K562 (cell line): ENCODE results near the gene ZNF200. TPM values are rescaled to one million over a fixed set of nuclear protein-coding genes. Genes with fewer than 3 reads are reported as not detected.

Experiments used
- CXXC5 ChIP-seq: fragments of 250-450 bp; sonication (Bioruptor Pico); IDR thresholded peaks from 2 replicates; pipeline ENCODE4 v1.8.0; 2022; ENCODE audit warnings: inconsistent platforms, mild to moderate bottlenecking, moderate library complexity
- FOXJ2 ChIP-seq: fragments of 200-800 bp; sonication (Bioruptor generic); IDR thresholded peaks from 2 replicates; pipeline ENCODE4 v1.6.1; 2016; ENCODE audit warnings: missing genetic modification characterization, missing compliant biosample characterization
- GABPB1 ChIP-seq: sonication (generic); formaldehyde crosslinking; IDR thresholded peaks from 2 replicates; pipeline ENCODE4 v1.8.0; 2022; ENCODE audit warnings: mild to moderate bottlenecking, missing genetic modification reagents
- HDAC1 ChIP-seq, 2 experiments: fragments of 450-650 bp; IDR thresholded peaks; 2 replicates each; pipeline ENCODE4 v1.6.1; 2016 to 2017; ENCODE audit warnings: inconsistent platforms in 1 of 2, mild to moderate bottlenecking in 1 of 2, moderate library complexity in 1 of 2
- ID3 ChIP-seq, 2 experiments: fragments of 250-450 bp in 1 of 2; fragments of 450-650 bp in 1 of 2; sonication (Bioruptor Pico) in 1 of 2; IDR thresholded peaks; 2 replicates each; pipeline versions ENCODE4 v1.6.1 to v1.8.0; 2016 to 2021; ENCODE audit warnings: mild to moderate bottlenecking in 2 of 2, moderate library complexity in 2 of 2, missing compliant biosample characterization in 1 of 2, missing genetic modification characterization in 1 of 2
- SOX6 ChIP-seq: fragments of 450-650 bp; IDR thresholded peaks from 2 replicates; pipeline ENCODE4 v1.6.1; 2014; ENCODE audit warnings: mild to moderate bottlenecking
- polyA plus RNA-seq, 8 experiments: library from polyadenylated mRNA; depleted of rRNA in 4 of 8; stranded (reverse) in 5 of 8; unstranded in 3 of 8; fragments of >200 nt; fragmentation: Nextera tagmentation in 2 of 8; fragmentation: Illumina TruSeq in 1 of 8; extraction: Ambion mirVana in 2 of 8; extraction: Trizol in 1 of 8; gene quantifications; 2 replicates each; pipeline versions ENCODE4 v1.2.1 to v1.2.3, GENCODE V29; 2011 to 2014; ENCODE audit warnings: inconsistent platforms in 1 of 8, missing spikeins in 1 of 8
- total RNA-seq, 7 experiments: library from RNA; depleted of rRNA in 6 of 7; stranded (reverse); fragments of >200 nt in 6 of 7; fragmentation: Illumina TruSeq in 2 of 7; extraction: Trizol in 2 of 7; gene quantifications; 2 replicates each; pipeline versions ENCODE4 v1.2.1 to v1.2.3, GENCODE V29; 2011 to 2021; ENCODE audit warnings: low replicate concordance in 1 of 7
- TF ChIP-seq, protein P1 (sequence below), 2 experiments: fragments of 450-650 bp; IDR thresholded peaks; 2 replicates each; pipeline ENCODE4 v1.6.1; 2018; ENCODE audit warnings: mild to moderate bottlenecking in 2 of 2, low read depth in 1 of 2; ENCODE audit not compliant: partially characterized antibody in 2 of 2
- TF ChIP-seq, protein P2 (sequence below): fragments of 450-650 bp; IDR thresholded peaks from 2 replicates; pipeline ENCODE4 v1.6.1; 2018; ENCODE audit not compliant: partially characterized antibody
- TF ChIP-seq, protein P3 (sequence below), 2 experiments: IDR thresholded peaks; 2 replicates each; pipeline ENCODE4 v1.6.1; 2011; ENCODE audit warnings: borderline replicate concordance in 1 of 2, control low read depth in 1 of 2, low read depth in 1 of 2, low read length in 1 of 2, mild to moderate bottlenecking in 1 of 2, mixed read lengths in 1 of 2, moderate library complexity in 1 of 2; ENCODE audit not compliant: insufficient read depth in 1 of 2, insufficient read length in 1 of 2, poor library complexity in 1 of 2, severe bottlenecking in 1 of 2; ENCODE audit errors: extremely low read depth in 1 of 2
- TF ChIP-seq, protein P4 (sequence below): sonication (generic); formaldehyde crosslinking; IDR thresholded peaks from 2 replicates; pipeline ENCODE4 v1.8.0; 2022; ENCODE audit warnings: mild to moderate bottlenecking, missing genetic modification reagents
- TF ChIP-seq, protein P5 (sequence below): fragments of 450-650 bp; IDR thresholded peaks from 2 replicates; pipeline ENCODE4 v1.6.1; 2016; ENCODE audit warnings: missing biosample characterization, missing genetic modification characterization

The ZNF200 gene
- total and polyA plus RNA-seq, 9 of the 15 experiments (the other 6 are each of a cell fraction or from before 2014, with no cell fraction given), result 4.8 to 14.5 (median 9.2) TPM

DNA sequence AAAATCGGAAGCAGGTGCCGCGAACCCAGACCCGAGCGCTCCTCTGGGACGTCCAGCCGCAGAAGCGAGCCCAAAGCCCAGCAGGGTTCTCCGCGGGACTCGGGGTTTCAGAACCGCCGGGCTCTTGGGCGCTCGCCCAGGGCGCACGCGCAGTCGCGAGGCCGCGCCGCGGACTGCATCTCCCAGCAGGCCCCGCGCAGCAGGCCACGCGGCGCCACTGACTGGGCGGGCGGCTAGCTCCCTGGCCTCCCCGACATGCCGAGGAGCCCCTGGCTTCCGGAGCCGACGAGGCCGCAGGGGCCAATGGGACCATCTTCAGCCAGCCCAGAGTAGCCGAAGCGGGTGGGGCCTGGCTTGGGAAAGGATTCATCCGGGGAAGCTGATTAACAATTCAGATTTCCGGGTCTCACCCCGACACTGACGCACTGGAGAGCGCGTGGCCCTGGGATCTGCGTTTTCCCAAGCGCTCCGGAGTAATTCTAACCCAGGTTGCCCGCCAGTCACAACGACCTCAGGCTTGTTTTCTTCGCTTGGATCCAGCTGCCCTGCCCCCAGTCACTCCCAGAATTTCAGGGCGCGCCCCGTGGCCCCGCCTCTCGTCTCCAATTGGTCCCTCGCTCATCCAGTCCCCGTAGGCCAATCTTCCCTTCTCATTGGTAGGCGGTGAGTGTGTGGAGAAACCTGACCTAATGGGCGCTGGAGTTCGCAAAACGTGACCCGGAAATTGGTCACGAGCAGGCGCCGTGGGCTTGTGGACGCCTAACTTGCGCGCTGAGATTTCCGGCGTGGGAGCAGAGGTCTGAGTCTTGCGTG lies 48.0 kb upstream of the ZNF200 start, which contains the start of gene ZNF263 (continued):
- TF ChIP-seq SOX6 (peak; percentile 42; the same call in 1 of the 2 replicates), HDAC1 (IDR thresholded peaks at IDR 0.05) (peak in 1 of 2 experiments; percentile 79; a peak in 2 of 4 replicates), CXXC5 (CRISPR knock-in tag) (peak; percentile 85), ID3 (CRISPR knock-in tag; IDR thresholded peaks at IDR 0.05) (no peak), ID3 (tag; IDR thresholded peaks at IDR 0.05) (peak; percentile 65; the same call in 1 of the 2 replicates), GABPB1 (CRISPR knock-in tag) (peak; percentile 95), FOXJ2 (peak; percentile 89)
- TF ChIP-seq, protein P1, sequence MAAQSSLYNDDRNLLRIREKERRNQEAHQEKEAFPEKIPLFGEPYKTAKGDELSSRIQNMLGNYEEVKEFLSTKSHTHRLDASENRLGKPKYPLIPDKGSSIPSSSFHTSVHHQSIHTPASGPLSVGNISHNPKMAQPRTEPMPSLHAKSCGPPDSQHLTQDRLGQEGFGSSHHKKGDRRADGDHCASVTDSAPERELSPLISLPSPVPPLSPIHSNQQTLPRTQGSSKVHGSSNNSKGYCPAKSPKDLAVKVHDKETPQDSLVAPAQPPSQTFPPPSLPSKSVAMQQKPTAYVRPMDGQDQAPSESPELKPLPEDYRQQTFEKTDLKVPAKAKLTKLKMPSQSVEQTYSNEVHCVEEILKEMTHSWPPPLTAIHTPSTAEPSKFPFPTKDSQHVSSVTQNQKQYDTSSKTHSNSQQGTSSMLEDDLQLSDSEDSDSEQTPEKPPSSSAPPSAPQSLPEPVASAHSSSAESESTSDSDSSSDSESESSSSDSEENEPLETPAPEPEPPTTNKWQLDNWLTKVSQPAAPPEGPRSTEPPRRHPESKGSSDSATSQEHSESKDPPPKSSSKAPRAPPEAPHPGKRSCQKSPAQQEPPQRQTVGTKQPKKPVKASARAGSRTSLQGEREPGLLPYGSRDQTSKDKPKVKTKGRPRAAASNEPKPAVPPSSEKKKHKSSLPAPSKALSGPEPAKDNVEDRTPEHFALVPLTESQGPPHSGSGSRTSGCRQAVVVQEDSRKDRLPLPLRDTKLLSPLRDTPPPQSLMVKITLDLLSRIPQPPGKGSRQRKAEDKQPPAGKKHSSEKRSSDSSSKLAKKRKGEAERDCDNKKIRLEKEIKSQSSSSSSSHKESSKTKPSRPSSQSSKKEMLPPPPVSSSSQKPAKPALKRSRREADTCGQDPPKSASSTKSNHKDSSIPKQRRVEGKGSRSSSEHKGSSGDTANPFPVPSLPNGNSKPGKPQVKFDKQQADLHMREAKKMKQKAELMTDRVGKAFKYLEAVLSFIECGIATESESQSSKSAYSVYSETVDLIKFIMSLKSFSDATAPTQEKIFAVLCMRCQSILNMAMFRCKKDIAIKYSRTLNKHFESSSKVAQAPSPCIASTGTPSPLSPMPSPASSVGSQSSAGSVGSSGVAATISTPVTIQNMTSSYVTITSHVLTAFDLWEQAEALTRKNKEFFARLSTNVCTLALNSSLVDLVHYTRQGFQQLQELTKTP (IDR thresholded peaks at IDR 0.05; ENCODE audit: low read depth in 1 of 2, partially characterized antibody in 2 of 2), result peak in 1 of 2 experiments; percentile 78
- TF ChIP-seq, protein P2, sequence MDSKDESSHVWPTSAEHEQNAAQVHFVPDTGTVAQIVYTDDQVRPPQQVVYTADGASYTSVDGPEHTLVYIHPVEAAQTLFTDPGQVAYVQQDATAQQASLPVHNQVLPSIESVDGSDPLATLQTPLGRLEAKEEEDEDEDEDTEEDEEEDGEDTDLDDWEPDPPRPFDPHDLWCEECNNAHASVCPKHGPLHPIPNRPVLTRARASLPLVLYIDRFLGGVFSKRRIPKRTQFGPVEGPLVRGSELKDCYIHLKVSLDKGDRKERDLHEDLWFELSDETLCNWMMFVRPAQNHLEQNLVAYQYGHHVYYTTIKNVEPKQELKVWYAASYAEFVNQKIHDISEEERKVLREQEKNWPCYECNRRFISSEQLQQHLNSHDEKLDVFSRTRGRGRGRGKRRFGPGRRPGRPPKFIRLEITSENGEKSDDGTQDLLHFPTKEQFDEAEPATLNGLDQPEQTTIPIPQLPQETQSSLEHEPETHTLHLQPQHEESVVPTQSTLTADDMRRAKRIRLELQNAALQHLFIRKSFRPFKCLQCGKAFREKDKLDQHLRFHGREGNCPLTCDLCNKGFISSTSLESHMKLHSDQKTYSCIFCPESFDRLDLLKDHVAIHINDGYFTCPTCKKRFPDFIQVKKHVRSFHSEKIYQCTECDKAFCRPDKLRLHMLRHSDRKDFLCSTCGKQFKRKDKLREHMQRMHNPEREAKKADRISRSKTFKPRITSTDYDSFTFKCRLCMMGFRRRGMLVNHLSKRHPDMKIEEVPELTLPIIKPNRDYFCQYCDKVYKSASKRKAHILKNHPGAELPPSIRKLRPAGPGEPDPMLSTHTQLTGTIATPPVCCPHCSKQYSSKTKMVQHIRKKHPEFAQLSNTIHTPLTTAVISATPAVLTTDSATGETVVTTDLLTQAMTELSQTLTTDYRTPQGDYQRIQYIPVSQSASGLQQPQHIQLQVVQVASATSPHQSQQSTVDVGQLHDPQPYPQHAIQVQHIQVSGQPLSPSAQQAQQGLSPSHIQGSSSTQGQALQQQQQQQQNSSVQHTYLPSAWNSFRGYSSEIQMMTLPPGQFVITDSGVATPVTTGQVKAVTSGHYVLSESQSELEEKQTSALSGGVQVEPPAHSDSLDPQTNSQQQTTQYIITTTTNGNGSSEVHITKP, result peak; percentile 47
- TF ChIP-seq, protein P3, sequence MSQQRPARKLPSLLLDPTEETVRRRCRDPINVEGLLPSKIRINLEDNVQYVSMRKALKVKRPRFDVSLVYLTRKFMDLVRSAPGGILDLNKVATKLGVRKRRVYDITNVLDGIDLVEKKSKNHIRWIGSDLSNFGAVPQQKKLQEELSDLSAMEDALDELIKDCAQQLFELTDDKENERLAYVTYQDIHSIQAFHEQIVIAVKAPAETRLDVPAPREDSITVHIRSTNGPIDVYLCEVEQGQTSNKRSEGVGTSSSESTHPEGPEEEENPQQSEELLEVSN (IDR thresholded peaks at IDR 0.05; ENCODE audit: borderline replicate concordance in 1 of 2, extremely low read depth in 1 of 2, insufficient read depth in 1 of 2, insufficient read length in 1 of 2, low read depth in 1 of 2, low read length in 1 of 2, poor library complexity in 1 of 2, severe bottlenecking in 1 of 2), result peak; percentile 91 to 96
- TF ChIP-seq, protein P4, sequence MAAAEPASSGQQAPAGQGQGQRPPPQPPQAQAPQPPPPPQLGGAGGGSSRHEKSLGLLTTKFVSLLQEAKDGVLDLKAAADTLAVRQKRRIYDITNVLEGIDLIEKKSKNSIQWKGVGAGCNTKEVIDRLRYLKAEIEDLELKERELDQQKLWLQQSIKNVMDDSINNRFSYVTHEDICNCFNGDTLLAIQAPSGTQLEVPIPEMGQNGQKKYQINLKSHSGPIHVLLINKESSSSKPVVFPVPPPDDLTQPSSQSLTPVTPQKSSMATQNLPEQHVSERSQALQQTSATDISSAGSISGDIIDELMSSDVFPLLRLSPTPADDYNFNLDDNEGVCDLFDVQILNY (CRISPR knock-in tag), result no peak
- TF ChIP-seq, protein P5, sequence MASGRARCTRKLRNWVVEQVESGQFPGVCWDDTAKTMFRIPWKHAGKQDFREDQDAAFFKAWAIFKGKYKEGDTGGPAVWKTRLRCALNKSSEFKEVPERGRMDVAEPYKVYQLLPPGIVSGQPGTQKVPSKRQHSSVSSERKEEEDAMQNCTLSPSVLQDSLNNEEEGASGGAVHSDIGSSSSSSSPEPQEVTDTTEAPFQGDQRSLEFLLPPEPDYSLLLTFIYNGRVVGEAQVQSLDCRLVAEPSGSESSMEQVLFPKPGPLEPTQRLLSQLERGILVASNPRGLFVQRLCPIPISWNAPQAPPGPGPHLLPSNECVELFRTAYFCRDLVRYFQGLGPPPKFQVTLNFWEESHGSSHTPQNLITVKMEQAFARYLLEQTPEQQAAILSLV (tag), result no peak
